Suppressor macrophage treated with lipopolysaccharide for 1 hour (primary cell): Measurements from ENCODE around the gene PEX11A.
A peak's percentile ranks its signal among the peaks of the same experiment; 100 is the strongest.
"Not testable (repeated sequence)": the region's sequence is repeated elsewhere in the genome, so short reads cannot be mapped to it uniquely, and the experiment has no call there.

ENCODE experiments used
- DNase-seq, 3 donors: peaks; one replicate each; pipeline ENCODE4 v3.0.0-alpha.2; 2020 to 2022

PEX11A gene

GRCh38 chr15:89690276-89691218, at the start of gene PEX11A, which contains the start of gene WDR93:
TSS of gene PEX11A (minus strand) at chr15:89690754. CDS start at chr15:89690632, 122 bp downstream.
TSS of gene WDR93 (plus strand) at chr15:89690811. CDS start at chr15:89701747, 10,936 bp downstream.
- peak; percentile 74 to 88 (median 78) for DNase-seq

- DNase-seq = peak; percentile 69 to 78 (median 70)
Measured at GRCh38 chr15:89740137-89740536, 49.6 kb upstream of the PEX11A start.

GRCh38 chr15:89735773-89736172, 45.2 kb upstream of the PEX11A start:
- no peak for DNase-seq

GRCh38 chr15:89732451-89733172, 42.1 kb upstream of the PEX11A start:
- no peak for DNase-seq

GRCh38 chr15:89731275-89731674, 40.7 kb upstream of the PEX11A start:
- no peak for DNase-seq

- no peak for DNase-seq
Measured at GRCh38 chr15:89728254-89728653, 37.7 kb upstream of the PEX11A start.

GRCh38 chr15:89725064-89725463, 34.5 kb upstream of the PEX11A start:
- DNase-seq = peak in 1 of 3 donors; percentile 3

GRCh38 chr15:89724621-89725020, 34.1 kb upstream of the PEX11A start:
- DNase-seq = no peak

- no peak for DNase-seq
Measured at GRCh38 chr15:89723031-89723430, 32.5 kb upstream of the PEX11A start.

- DNase-seq = peak in 1 of 3 donors; percentile 6
Measured at GRCh38 chr15:89714775-89715174, 24.2 kb upstream of the PEX11A start.

GRCh38 chr15:89707577-89707976, 17.0 kb upstream of the PEX11A start:
- DNase-seq = no peak

GRCh38 chr15:89704411-89704810, 13.9 kb upstream of the PEX11A start:
- DNase-seq = no peak

- DNase-seq = no peak
Measured at GRCh38 chr15:89695198-89695597, 4.6 kb upstream of the PEX11A start.

GRCh38 chr15:89693696-89694095, 3.1 kb upstream of the PEX11A start:
- no peak for DNase-seq

GRCh38 chr15:89693091-89693490, 2.5 kb upstream of the PEX11A start:
- no peak for DNase-seq

- not testable (repeated sequence) for DNase-seq
Measured at GRCh38 chr15:89689930-89690275, 651 bp downstream of the PEX11A start.

GRCh38 chr15:89686522-89686921, 4.0 kb downstream of the PEX11A start:
- DNase-seq = no peak

GRCh38 chr15:89685995-89686394, 4.6 kb downstream of the PEX11A start:
- DNase-seq = no peak

- no peak for DNase-seq
Measured at GRCh38 chr15:89681146-89681545, 9.4 kb downstream of the PEX11A start.

GRCh38 chr15:89680282-89680873, 10.2 kb downstream of the PEX11A start:
- no peak for DNase-seq

GRCh38 chr15:89679212-89679611, 11.3 kb downstream of the PEX11A start, which contains the start of gene PLIN1:
TSS of gene PLIN1 (minus strand) at chr15:89679367. CDS start at chr15:89677489, 1,878 bp downstream.
- no peak for DNase-seq

GRCh38 chr15:89677381-89677780, 13.2 kb downstream of the PEX11A start:
- no peak for DNase-seq

- no peak for DNase-seq
Measured at GRCh38 chr15:89675606-89676005, 14.9 kb downstream of the PEX11A start.
